Endothelial cell of umbilical vein (primary cell): Measurements from ENCODE around the gene CFAP161. TPM values are rescaled to one million over a fixed set of nuclear protein-coding genes. Genes with fewer than 3 reads are reported as not detected.

ENCODE experiments used
- BruUV-seq: library from RNA; stranded (reverse); fragments of 400-500 nt; replicated peaks from 2 replicates; lab custom pipeline; 2021; lab: Mats Ljungman, UMichigan
- CTCF ChIA-PET: fragments of 300-600, 350-600 bp; sonication (Branson Sonifier 250); formaldehyde crosslinking; loops from one replicate; lab custom pipeline; 2021; ENCODE audit warnings: antibody characterized with exemption, inconsistent platforms; lab: Charles Lee
- POLR2A ChIA-PET: fragments of 300-600, 350-600 bp; sonication (Branson Sonifier 250); formaldehyde crosslinking; loops from one replicate; lab custom pipeline; 2021; ENCODE audit warnings: antibody characterized with exemption, inconsistent platforms; lab: Charles Lee
- DNase-seq: peaks from one replicate; pipeline ENCODE4 v3.0.0-alpha.2; 2011; ENCODE audit warnings: low read depth, low spot score
- FAIRE-seq: peaks from 2 replicates; lab custom pipeline; 2011; peaks lifted over from hg19 to GRCh38; lab: Jason Lieb, UNC
- H2AFZ ChIP-seq: 2 replicates; pipeline ENCODE4 v1.6.0; 2012; ENCODE audit warnings: low read depth, low read length, control low read depth, inconsistent platforms
- H3K27ac ChIP-seq: 2 replicates; pipeline ENCODE4 v1.5.1; 2011; ENCODE audit warnings: low read depth, mild to moderate bottlenecking, control low read depth, low read length, moderate library complexity; ENCODE audit not compliant: insufficient read depth
- H3K27me3 ChIP-seq, 2 experiments: 2 replicates each; pipeline versions ENCODE4 v1.6.0 to v1.6.1; 2011; ENCODE audit warnings: low read length in 2 of 2, mixed read lengths in 1 of 2; ENCODE audit not compliant: control insufficient read depth in 2 of 2, insufficient read depth in 2 of 2
- H3K36me3 ChIP-seq, 2 experiments: 2 replicates in 1 of 2; 3 replicates in 1 of 2; pipeline ENCODE4 v1.5.1; 2011; ENCODE audit warnings: low read length in 2 of 2, mild to moderate bottlenecking in 1 of 2, moderate library complexity in 1 of 2; ENCODE audit not compliant: control insufficient read depth in 2 of 2, insufficient read depth in 2 of 2; ENCODE audit errors: extremely low read depth in 1 of 2
- H3K4me1 ChIP-seq: 3 replicates; pipeline ENCODE4 v1.5.1; 2011; ENCODE audit warnings: mild to moderate bottlenecking, low read length; ENCODE audit not compliant: control insufficient read depth, insufficient read depth; ENCODE audit errors: extremely low read depth
- H3K4me2 ChIP-seq: 2 replicates; pipeline ENCODE4 v1.6.1; 2011; ENCODE audit warnings: low read length, control low read depth, mixed read lengths; ENCODE audit not compliant: insufficient read depth
- H3K4me3 ChIP-seq, 3 experiments: fragments of 200-600 bp in 1 of 3; sonication (generic), shearing (Covaris generic) in 1 of 3; replicated peaks in 1 of 3; 2 replicates each; pipeline ENCODE4 v1.5.1; 2011 to 2016; ENCODE audit warnings: control low read depth in 3 of 3, low read length in 3 of 3, mild to moderate bottlenecking in 2 of 3, inconsistent platforms in 1 of 3, low read depth in 1 of 3, moderate library complexity in 1 of 3; ENCODE audit not compliant: insufficient read depth in 1 of 3
- H3K79me2 ChIP-seq: 2 replicates; pipeline ENCODE4 v1.6.0; 2012; ENCODE audit warnings: low read length, inconsistent platforms; ENCODE audit not compliant: control insufficient read depth, insufficient read depth
- H3K9ac ChIP-seq: replicated peaks from 2 replicates; pipeline ENCODE3; 2011; ENCODE audit warnings: low read length, control low read depth; ENCODE audit not compliant: insufficient read depth; ENCODE audit errors: extremely low read depth
- H3K9me1 ChIP-seq: replicated peaks from 3 replicates; pipeline ENCODE4 v1.6.0; 2011; ENCODE audit warnings: mild to moderate bottlenecking, low read length; ENCODE audit not compliant: control insufficient read depth, insufficient read depth; ENCODE audit errors: extremely low read depth
- H3K9me3 ChIP-seq: replicated peaks from 2 replicates; pipeline ENCODE4 v1.5.1; 2012; ENCODE audit warnings: low read length, inconsistent platforms; ENCODE audit not compliant: control insufficient read depth, insufficient read depth
- H4K20me1 ChIP-seq: replicated peaks from 2 replicates; pipeline ENCODE3; 2011; ENCODE audit warnings: mild to moderate bottlenecking, low read length; ENCODE audit not compliant: control insufficient read depth, insufficient read depth; ENCODE audit errors: extremely low read depth
- EZH2 ChIP-seq: IDR thresholded peaks from 2 replicates; pipeline ENCODE4 v1.6.1; 2012; ENCODE audit warnings: borderline replicate concordance, low read depth, mild to moderate bottlenecking, moderate library complexity, low read length, inconsistent platforms; ENCODE audit not compliant: severe bottlenecking
- FOS ChIP-seq: IDR thresholded peaks from 2 replicates; pipeline ENCODE4 v1.6.1; 2011; ENCODE audit warnings: mild to moderate bottlenecking, low read length, moderate library complexity, borderline replicate concordance; ENCODE audit not compliant: insufficient read depth
- GATA2 ChIP-seq: IDR thresholded peaks from 2 replicates; pipeline ENCODE4 v1.7.0; 2011; ENCODE audit warnings: low read depth, mild to moderate bottlenecking, moderate library complexity, mixed read lengths, low read length; ENCODE audit not compliant: insufficient read length, insufficient read depth
- JUN ChIP-seq: IDR thresholded peaks from 2 replicates; pipeline ENCODE4 v1.6.1; 2011; ENCODE audit warnings: borderline replicate concordance, low read depth; ENCODE audit not compliant: insufficient read length, insufficient read depth
- MYC ChIP-seq: IDR thresholded peaks from one replicate; pipeline ENCODE4 v1.6.1; 2011; ENCODE audit warnings: mild to moderate bottlenecking, low read depth, low read length
- POLR2A ChIP-seq: IDR thresholded peaks from 2 replicates; pipeline ENCODE4 v1.6.1; 2012; ENCODE audit warnings: low read depth, mild to moderate bottlenecking, control low read depth, low read length
- POLR2AphosphoS5 ChIP-seq: IDR thresholded peaks from 2 replicates; pipeline ENCODE4 v1.6.1; 2012; ENCODE audit warnings: low read depth, mild to moderate bottlenecking, control low read depth, low read length, moderate library complexity; ENCODE audit not compliant: insufficient read depth
- dilution Hi-C: fragments of 300-500 bp; cut with MboI; formaldehyde crosslinking; loops from one replicate; pipeline ENCODE4 v1.15.0; 2019; ENCODE audit warnings: low sequenced_read_pairs; ENCODE audit not compliant: extremely low pct_ligation_motif_present
- intact Hi-C: fragments of 100-400 bp; cut with micrococcal nuclease; formaldehyde crosslinking; loops from one replicate; pipeline ENCODE4 v1.10.0; 2022
- polyA plus RNA-seq, 4 experiments: library from polyadenylated mRNA; depleted of rRNA in 3 of 4; stranded (reverse) in 3 of 4; unstranded in 1 of 4; fragments of >200 nt; gene quantifications; 2 replicates each; pipeline versions ENCODE4 v1.2.1 to v1.2.3, GENCODE V29; 2011 to 2012; ENCODE audit warnings: missing spikeins in 1 of 4
- total RNA-seq: library from RNA; stranded (reverse); gene quantifications from 2 replicates; pipeline ENCODE4 v1.2.3, GENCODE V29; 2021
- TF ChIP-seq, protein P1 (sequence below), 2 donors: IDR thresholded peaks; 1 replicate in 1 of 2; 2 replicates in 1 of 2; pipeline ENCODE4 v1.5.1; 2011; ENCODE audit warnings: low read length in 2 of 2, mild to moderate bottlenecking in 2 of 2, moderate library complexity in 2 of 2, control low read depth in 1 of 2, inconsistent platforms in 1 of 2, low read depth in 1 of 2; ENCODE audit not compliant: insufficient read depth in 1 of 2; ENCODE audit errors: extremely low read depth in 1 of 2
- TF ChIP-seq, protein P2 (sequence below): IDR thresholded peaks from 2 replicates; pipeline ENCODE4 v1.6.1; 2011; ENCODE audit not compliant: insufficient read depth, insufficient read length

Gene CFAP161
- total and polyA plus RNA-seq, 2 donors (not counting 3 experiments of a cell fraction or from before 2014, with no cell fraction given), result 0.08 TPM; not detected in 1

DNA sequence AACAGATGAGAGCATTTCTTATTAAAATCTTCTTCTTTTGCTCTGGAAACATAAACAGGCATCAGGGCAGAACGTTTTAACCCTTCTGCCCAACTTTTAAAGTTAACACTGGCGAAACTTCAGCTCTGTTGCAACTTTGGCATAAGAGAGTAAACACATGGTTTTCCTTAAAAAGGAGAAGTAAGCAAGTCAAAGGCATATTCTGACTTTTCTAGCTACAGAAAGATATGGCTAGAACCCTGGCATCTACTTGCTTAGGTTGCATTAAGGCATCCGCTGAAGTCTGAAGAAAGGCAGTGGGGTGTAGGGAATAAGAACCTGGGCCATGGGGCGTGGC is 49.3 kb downstream of the CFAP161 start:
- no peaks in the 10 kb centered on the region for H3K36me3 ChIP-seq
- dilution Hi-C loops, result no loop called here
- BruUV-seq, result no TSS peak
- no peak overlapping the region for H3K4me2 ChIP-seq
- CTCF ChIA-PET, result interaction anchor here (1.0 to 1.3 kb wide), 3 partner anchors 10 to 83 kb away, joined by 3 read pairs; no protein-coding TSS in a partner anchor
- no peaks in the 10 kb centered on the region for H3K9me1 ChIP-seq
- intact Hi-C loops, result no loop called here
- no peak overlapping the region for H3K4me3 ChIP-seq
- H3K4me1 ChIP-seq, result no peaks in the 10 kb centered on the region
- TF ChIP-seq, protein P1, sequence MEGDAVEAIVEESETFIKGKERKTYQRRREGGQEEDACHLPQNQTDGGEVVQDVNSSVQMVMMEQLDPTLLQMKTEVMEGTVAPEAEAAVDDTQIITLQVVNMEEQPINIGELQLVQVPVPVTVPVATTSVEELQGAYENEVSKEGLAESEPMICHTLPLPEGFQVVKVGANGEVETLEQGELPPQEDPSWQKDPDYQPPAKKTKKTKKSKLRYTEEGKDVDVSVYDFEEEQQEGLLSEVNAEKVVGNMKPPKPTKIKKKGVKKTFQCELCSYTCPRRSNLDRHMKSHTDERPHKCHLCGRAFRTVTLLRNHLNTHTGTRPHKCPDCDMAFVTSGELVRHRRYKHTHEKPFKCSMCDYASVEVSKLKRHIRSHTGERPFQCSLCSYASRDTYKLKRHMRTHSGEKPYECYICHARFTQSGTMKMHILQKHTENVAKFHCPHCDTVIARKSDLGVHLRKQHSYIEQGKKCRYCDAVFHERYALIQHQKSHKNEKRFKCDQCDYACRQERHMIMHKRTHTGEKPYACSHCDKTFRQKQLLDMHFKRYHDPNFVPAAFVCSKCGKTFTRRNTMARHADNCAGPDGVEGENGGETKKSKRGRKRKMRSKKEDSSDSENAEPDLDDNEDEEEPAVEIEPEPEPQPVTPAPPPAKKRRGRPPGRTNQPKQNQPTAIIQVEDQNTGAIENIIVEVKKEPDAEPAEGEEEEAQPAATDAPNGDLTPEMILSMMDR (IDR thresholded peaks at IDR 0.05; ENCODE audit: extremely low read depth in 1 of 2, insufficient read depth in 1 of 2, low read depth in 1 of 2, low read length in 2 of 2), result no peak
- TF ChIP-seq MYC, result no peak
- no peak for TF ChIP-seq POLR2AphosphoS5
- TF ChIP-seq EZH2, result no peak
- TF ChIP-seq POLR2A, result no peak
- TF ChIP-seq FOS, result no peak
- TF ChIP-seq JUN, result no peak
- TF ChIP-seq, protein P2, sequence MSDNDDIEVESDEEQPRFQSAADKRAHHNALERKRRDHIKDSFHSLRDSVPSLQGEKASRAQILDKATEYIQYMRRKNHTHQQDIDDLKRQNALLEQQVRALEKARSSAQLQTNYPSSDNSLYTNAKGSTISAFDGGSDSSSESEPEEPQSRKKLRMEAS, result no peak
- no peak for TF ChIP-seq GATA2
- no peaks in the 10 kb centered on the region for H3K9me3 ChIP-seq
- POLR2A ChIA-PET, result no interaction called here
- FAIRE-seq (no peak), DNase-seq (no peak)
- H4K20me1 ChIP-seq, result no peaks in the 10 kb centered on the region
- no peaks in the 10 kb centered on the region for H3K79me2 ChIP-seq
- H3K27me3 ChIP-seq, result no peaks in the 10 kb centered on the region
- H3K9ac ChIP-seq, result no peak overlapping the region
- no peak overlapping the region for H2AFZ ChIP-seq
- H3K27ac ChIP-seq, result no peak overlapping the region
